Skeletal muscle cell (primary cell): ENCODE measurements around the gene EPHX1.

Experiments
- DNase-seq: peaks from one replicate; pipeline ENCODE4 v3.0.0-alpha.2; 2010; ENCODE audit warnings: low read depth
- H3K4me3 ChIP-seq: 2 replicates; pipeline ENCODE4 v1.5.1; 2011; ENCODE audit warnings: low read depth, mild to moderate bottlenecking, control low read depth, low read length, moderate library complexity

EPHX1 gene

GRCh38 chr1:225853441-225853840 lies 43.5 kb downstream of the EPHX1 start:
- no peak for DNase-seq

GRCh38 chr1:225855503-225856300 lies 45.8 kb downstream of the EPHX1 start:
- DNase-seq, result no peak
- no peak overlapping the region for H3K4me3 ChIP-seq

More at GRCh38 chr1:225853441-225853840, 43.5 kb downstream of the EPHX1 start:
- H3K4me3 ChIP-seq, result no peak overlapping the region

GRCh38 chr1:225857256-225857655 lies 47.3 kb downstream of the EPHX1 start:
- DNase-seq, result no peak
- H3K4me3 ChIP-seq, result no peak overlapping the region

- no peak overlapping the region for H3K4me3 ChIP-seq
- no peak for DNase-seq
Observed at GRCh38 chr1:225859151-225859550, 49.2 kb downstream of the EPHX1 start.

GRCh38 chr1:225860107-225860506 lies 50.2 kb downstream of the EPHX1 start:
- DNase-seq, result no peak
- H3K4me3 ChIP-seq, result no peak overlapping the region

GRCh38 chr1:225860876-225861441 lies 51.0 kb downstream of the EPHX1 start:
- no peak for DNase-seq
- H3K4me3 ChIP-seq, result no peak overlapping the region

- no peak for DNase-seq
- H3K4me3 ChIP-seq, result no peak overlapping the region
Observed at GRCh38 chr1:225861834-225862580, 52.1 kb downstream of the EPHX1 start.

- DNase-seq, result no peak
- H3K4me3 ChIP-seq, result no peak overlapping the region
Observed at GRCh38 chr1:225862581-225862950, 52.6 kb downstream of the EPHX1 start.

- no peak overlapping the region for H3K4me3 ChIP-seq
- no peak for DNase-seq
Observed at GRCh38 chr1:225863167-225863566, 53.2 kb downstream of the EPHX1 start.

- no peak overlapping the region for H3K4me3 ChIP-seq
- no peak for DNase-seq
Observed at GRCh38 chr1:225865514-225865913, 55.6 kb downstream of the EPHX1 start.

- no peak overlapping the region for H3K4me3 ChIP-seq
- peak; percentile 43 for DNase-seq
Observed at GRCh38 chr1:225866061-225866837, 56.3 kb downstream of the EPHX1 start.

GRCh38 chr1:225866981-225867380 lies 57.1 kb downstream of the EPHX1 start:
- H3K4me3 ChIP-seq, result no peak overlapping the region
- no peak for DNase-seq

GRCh38 chr1:225868631-225869330 lies 58.9 kb downstream of the EPHX1 start:
- no peak overlapping the region for H3K4me3 ChIP-seq
- DNase-seq, result no peak

- no peak for DNase-seq
- no peak overlapping the region for H3K4me3 ChIP-seq
Observed at GRCh38 chr1:225870911-225871310, 61.0 kb downstream of the EPHX1 start.

GRCh38 chr1:225871359-225872074 lies 61.6 kb downstream of the EPHX1 start:
- H3K4me3 ChIP-seq, result no peak overlapping the region
- DNase-seq, result no peak

GRCh38 chr1:225872075-225872430 lies 62.1 kb downstream of the EPHX1 start:
- DNase-seq, result no peak
- no peak overlapping the region for H3K4me3 ChIP-seq

GRCh38 chr1:225873281-225873850 lies 63.4 kb downstream of the EPHX1 start:
- DNase-seq, result no peak
- H3K4me3 ChIP-seq, result no peak overlapping the region

- H3K4me3 ChIP-seq, result no peak overlapping the region
- no peak for DNase-seq
Observed at GRCh38 chr1:225874431-225874830, 64.5 kb downstream of the EPHX1 start.
